Loucy (cell line): ENCODE data around the gene PELI2.

Experiments used
- CTCF ChIP-seq: fragments of 200-600 bp; sonication (generic); conservative IDR thresholded peaks from 2 replicates; pipeline ENCODE4 v1.5.1; 2014; ENCODE audit warnings: mild to moderate bottlenecking, antibody characterized with exemption, low read length
- EZH2phosphoT487 ChIP-seq: fragments of 200-600 bp; IDR thresholded peaks from 2 replicates; pipeline ENCODE4 v1.6.1; 2018; ENCODE audit warnings: antibody characterized with exemption, mild to moderate bottlenecking, moderate library complexity, borderline replicate concordance

- TF ChIP-seq CTCF (no peak), EZH2phosphoT487 (no peak)
These were observed 17.5 kb downstream of the PELI2 start for GRCh38 chr14:56135668-56136067.
